ENCODE data around the gene TRMT61B. TPM values are rescaled to one million over a fixed set of nuclear protein-coding genes. Genes with fewer than 3 reads are reported as not detected.

The TRMT61B gene
- 10 to 100 TPM; 15.7 to 22.3 TPM for total RNA-seq

GRCh38 chr2:28870146-28870891, at the start of gene TRMT61B:
TRMT61B (minus strand) TSS chr2:28870309; CDS start chr2:28870277, 32 bp downstream.
- peak within 1 kb of the TSS; percentile 92 for H3K4me3 Mint-ChIP-seq
- H3K36me3 Mint-ChIP-seq: peaks cover 1% of the 10 kb centered on the region
- ATAC-seq (peak; percentile 99), DNase-seq (ENCODE audit: low spot score) (peak; percentile 99)
- no peaks in the 10 kb centered on the region for H3K9me3 Mint-ChIP-seq
- peak within 1 kb of the TSS; percentile 79 to 99 for H3K27ac Mint-ChIP-seq
- H3K27me3 Mint-ChIP-seq: peaks cover under 1 to 4% of the 10 kb centered on the region in 2 donors
- H3K4me1 Mint-ChIP-seq (ENCODE audit: low read depth in 2 of 2): peaks cover 21 to 23% of the 10 kb centered on the region in 2 donors

GRCh38 chr2:28915939-28916338, 45.8 kb upstream of the TRMT61B start:
- H3K4me3 Mint-ChIP-seq: no peak overlapping the region
- H3K27me3 Mint-ChIP-seq: no peaks in the 10 kb centered on the region
- no peaks in the 10 kb centered on the region for H3K9me3 Mint-ChIP-seq
- DNase-seq (ENCODE audit: low spot score) (no peak), ATAC-seq (peak in 1 of 2 donors; percentile 61)
- no peak overlapping the region for H3K27ac Mint-ChIP-seq
- peaks cover 20% of the 10 kb centered on the region for H3K36me3 Mint-ChIP-seq
- H3K4me1 Mint-ChIP-seq (ENCODE audit: low read depth in 2 of 2): peaks cover 2 to 7% of the 10 kb centered on the region in 2 donors

- Mint-ChIP-seq H3K36me3 (peaks cover 38% of the 10 kb centered on the region), H3K4me3 (no peak overlapping the region), H3K27ac (no peak overlapping the region), H3K9me3 (no peaks in the 10 kb centered on the region), H3K4me1 (ENCODE audit: low read depth in 2 of 2) (peaks cover 9 to 17% of the 10 kb centered on the region in 2 donors), H3K27me3 (no peaks in the 10 kb centered on the region)
- no peak for DNase-seq (ENCODE audit: low spot score)
- no peak for ATAC-seq
Measured at GRCh38 chr2:28909655-28910353, 39.7 kb upstream of the TRMT61B start.

GRCh38 chr2:28908172-28908571, 38.1 kb upstream of the TRMT61B start:
- peaks cover 34% of the 10 kb centered on the region for H3K36me3 Mint-ChIP-seq
- ATAC-seq: no peak
- H3K9me3 Mint-ChIP-seq: no peaks in the 10 kb centered on the region
- H3K4me1 Mint-ChIP-seq (ENCODE audit: low read depth in 2 of 2): peaks cover 9 to 18% of the 10 kb centered on the region in 2 donors
- no peak overlapping the region for H3K4me3 Mint-ChIP-seq
- no peak overlapping the region for H3K27ac Mint-ChIP-seq
- DNase-seq (ENCODE audit: low spot score): no peak
- H3K27me3 Mint-ChIP-seq: no peaks in the 10 kb centered on the region

- H3K27ac Mint-ChIP-seq: no peak overlapping the region
- H3K4me3 Mint-ChIP-seq: no peak overlapping the region
- H3K36me3 Mint-ChIP-seq: peaks cover 35% of the 10 kb centered on the region
- H3K9me3 Mint-ChIP-seq: no peaks in the 10 kb centered on the region
- H3K27me3 Mint-ChIP-seq: no peaks in the 10 kb centered on the region
- no peak for ATAC-seq
- no peak for DNase-seq (ENCODE audit: low spot score)
- H3K4me1 Mint-ChIP-seq (ENCODE audit: low read depth in 2 of 2): peaks cover 14 to 18% of the 10 kb centered on the region in 2 donors
Measured at GRCh38 chr2:28906821-28907220, 36.7 kb upstream of the TRMT61B start.

- Mint-ChIP-seq H3K4me1 (ENCODE audit: low read depth in 2 of 2) (peaks cover 14 to 18% of the 10 kb centered on the region in 2 donors), H3K9me3 (no peaks in the 10 kb centered on the region), H3K27ac (no peak overlapping the region), H3K27me3 (no peaks in the 10 kb centered on the region), H3K36me3 (peaks cover 35% of the 10 kb centered on the region), H3K4me3 (no peak overlapping the region)
- DNase-seq (ENCODE audit: low spot score): no peak
- no peak for ATAC-seq
Measured at GRCh38 chr2:28906376-28906775, 36.3 kb upstream of the TRMT61B start.

- Mint-ChIP-seq H3K27me3 (no peaks in the 10 kb centered on the region), H3K27ac (no peak overlapping the region), H3K4me3 (no peak overlapping the region), H3K9me3 (no peaks in the 10 kb centered on the region), H3K36me3 (peaks cover 35% of the 10 kb centered on the region), H3K4me1 (ENCODE audit: low read depth in 2 of 2) (peaks cover 21% of the 10 kb centered on the region in 2 donors)
- DNase-seq (ENCODE audit: low spot score): no peak
- ATAC-seq: no peak
Measured at GRCh38 chr2:28905533-28905932, 35.4 kb upstream of the TRMT61B start.

- no peaks in the 10 kb centered on the region for H3K9me3 Mint-ChIP-seq
- ATAC-seq (no peak), DNase-seq (ENCODE audit: low spot score) (no peak)
- H3K27me3 Mint-ChIP-seq: no peaks in the 10 kb centered on the region
- H3K4me1 Mint-ChIP-seq (ENCODE audit: low read depth in 2 of 2): peaks cover 20 to 22% of the 10 kb centered on the region in 2 donors
- no peak overlapping the region for H3K27ac Mint-ChIP-seq
- H3K36me3 Mint-ChIP-seq: peaks cover 35% of the 10 kb centered on the region
- no peak overlapping the region for H3K4me3 Mint-ChIP-seq
Measured at GRCh38 chr2:28904802-28905457, 34.8 kb upstream of the TRMT61B start.

- Mint-ChIP-seq H3K36me3 (peaks cover 34% of the 10 kb centered on the region), H3K27ac (no peak overlapping the region)
Measured at GRCh38 chr2:28904295-28904694, 34.2 kb upstream of the TRMT61B start.

GRCh38 chr2:28902584-28902983, 32.5 kb upstream of the TRMT61B start:
- Mint-ChIP-seq H3K27ac (no peak overlapping the region), H3K36me3 (peaks cover 19% of the 10 kb centered on the region)

More at GRCh38 chr2:28904295-28904694, 34.2 kb upstream of the TRMT61B start:
- no peak for DNase-seq (ENCODE audit: low spot score)
- no peak overlapping the region for H3K4me3 Mint-ChIP-seq
- ATAC-seq: no peak
- no peaks in the 10 kb centered on the region for H3K27me3 Mint-ChIP-seq
- no peaks in the 10 kb centered on the region for H3K9me3 Mint-ChIP-seq
- H3K4me1 Mint-ChIP-seq (ENCODE audit: low read depth in 2 of 2): peaks cover 15 to 23% of the 10 kb centered on the region in 2 donors

GRCh38 chr2:28901841-28902240, 31.7 kb upstream of the TRMT61B start:
- peaks cover 16% of the 10 kb centered on the region for H3K36me3 Mint-ChIP-seq
- no peak overlapping the region for H3K27ac Mint-ChIP-seq
- H3K27me3 Mint-ChIP-seq: no peaks in the 10 kb centered on the region
- no peak for DNase-seq (ENCODE audit: low spot score)
- H3K4me3 Mint-ChIP-seq: no peak overlapping the region
- H3K9me3 Mint-ChIP-seq: no peaks in the 10 kb centered on the region
- no peak for ATAC-seq
- H3K4me1 Mint-ChIP-seq (ENCODE audit: low read depth in 2 of 2): peaks cover 24 to 39% of the 10 kb centered on the region in 2 donors

More at GRCh38 chr2:28902584-28902983, 32.5 kb upstream of the TRMT61B start:
- peaks cover 21 to 39% of the 10 kb centered on the region in 2 donors for H3K4me1 Mint-ChIP-seq (ENCODE audit: low read depth in 2 of 2)
- no peaks in the 10 kb centered on the region for H3K27me3 Mint-ChIP-seq
- H3K9me3 Mint-ChIP-seq: no peaks in the 10 kb centered on the region
- ATAC-seq (no peak), DNase-seq (ENCODE audit: low spot score) (no peak)
- H3K4me3 Mint-ChIP-seq: no peak overlapping the region

- ATAC-seq: no peak
- no peak for DNase-seq (ENCODE audit: low spot score)
- H3K36me3 Mint-ChIP-seq: peaks cover 10% of the 10 kb centered on the region
- no peak overlapping the region for H3K4me3 Mint-ChIP-seq
- no peaks in the 10 kb centered on the region for H3K27me3 Mint-ChIP-seq
- peaks cover 24 to 35% of the 10 kb centered on the region in 2 donors for H3K4me1 Mint-ChIP-seq (ENCODE audit: low read depth in 2 of 2)
- H3K27ac Mint-ChIP-seq: no peak overlapping the region
- H3K9me3 Mint-ChIP-seq: no peaks in the 10 kb centered on the region
Measured at GRCh38 chr2:28901202-28901601, 31.1 kb upstream of the TRMT61B start.

GRCh38 chr2:28898048-28898447, 27.9 kb upstream of the TRMT61B start:
- Mint-ChIP-seq H3K4me3 (peak overlapping the region; percentile 100), H3K36me3 (peaks cover 11% of the 10 kb centered on the region), H3K4me1 (ENCODE audit: low read depth in 2 of 2) (peaks cover 22 to 45% of the 10 kb centered on the region in 2 donors), H3K9me3 (no peaks in the 10 kb centered on the region), H3K27ac (peak overlapping the region in 1 of 2 donors; percentile 17), H3K27me3 (no peaks in the 10 kb centered on the region)
- ATAC-seq (no peak), DNase-seq (ENCODE audit: low spot score) (no peak)

GRCh38 chr2:28896906-28897305, 26.8 kb upstream of the TRMT61B start:
- Mint-ChIP-seq H3K4me1 (ENCODE audit: low read depth in 2 of 2) (peaks cover 22 to 40% of the 10 kb centered on the region in 2 donors), H3K4me3 (peak overlapping the region; percentile 100), H3K36me3 (peaks cover 5% of the 10 kb centered on the region), H3K9me3 (no peaks in the 10 kb centered on the region), H3K27ac (no peak overlapping the region), H3K27me3 (no peaks in the 10 kb centered on the region)
- no peak for ATAC-seq
- DNase-seq (ENCODE audit: low spot score): no peak

Measured in natural killer cell treated with Interleukin-12 subunit alpha and Interleukin-12 subunit beta and Interleukin-15 and Interleukin-18, amount 100 ng/mL, for 72 hours (primary cell).